ENCODE results near the gene CPNE6.

The CPNE6 gene

GRCh38 chr14:24070285-24071143 is 848 bp upstream of the CPNE6 start:
- DNase-seq = peak; percentile 19

- DNase-seq = no peak
These were observed 571 bp downstream of the CPNE6 start for GRCh38 chr14:24071836-24072430.

GRCh38 chr14:24072436-24072835 is 1.1 kb downstream of the CPNE6 start:
- DNase-seq = no peak

GRCh38 chr14:24072881-24073877 is 1.8 kb downstream of the CPNE6 start:
- no peak for DNase-seq

GRCh38 chr14:24074625-24075484 is 3.5 kb downstream of the CPNE6 start:
- DNase-seq = no peak

- DNase-seq = no peak
These were observed 4.3 kb downstream of the CPNE6 start for GRCh38 chr14:24075485-24076301.

GRCh38 chr14:24076302-24076601 is 4.9 kb downstream of the CPNE6 start:
- no peak for DNase-seq

GRCh38 chr14:24077086-24077485 is 5.7 kb downstream of the CPNE6 start:
- no peak for DNase-seq

- no peak for DNase-seq
These were observed 6.8 kb downstream of the CPNE6 start for GRCh38 chr14:24078146-24078545.

- no peak for DNase-seq
These were observed 8.3 kb downstream of the CPNE6 start for GRCh38 chr14:24079491-24080141.

GRCh38 chr14:24080142-24080530 is 8.8 kb downstream of the CPNE6 start:
- no peak for DNase-seq

GRCh38 chr14:24080888-24081738 is 9.8 kb downstream of the CPNE6 start:
- peak; percentile 48 for DNase-seq

- no peak for DNase-seq
These were observed 10.4 kb downstream of the CPNE6 start for GRCh38 chr14:24081739-24082211.

GRCh38 chr14:24082411-24083080 is 11.2 kb downstream of the CPNE6 start:
- DNase-seq = no peak

GRCh38 chr14:24083462-24083861 is 12.1 kb downstream of the CPNE6 start:
- DNase-seq = no peak

GRCh38 chr14:24084440-24084839 is 13.1 kb downstream of the CPNE6 start:
- DNase-seq = no peak

GRCh38 chr14:24085215-24085614 is 13.9 kb downstream of the CPNE6 start:
- DNase-seq = no peak

- no peak for DNase-seq
These were observed 15.0 kb downstream of the CPNE6 start for GRCh38 chr14:24086193-24086955.
